ENCODE measurements around the gene ARHGAP26.
"Not testable (repeated sequence)": the region's sequence is repeated elsewhere in the genome, so short reads cannot be mapped to it uniquely, and the experiment has no call there.

The ARHGAP26 gene

DNA sequence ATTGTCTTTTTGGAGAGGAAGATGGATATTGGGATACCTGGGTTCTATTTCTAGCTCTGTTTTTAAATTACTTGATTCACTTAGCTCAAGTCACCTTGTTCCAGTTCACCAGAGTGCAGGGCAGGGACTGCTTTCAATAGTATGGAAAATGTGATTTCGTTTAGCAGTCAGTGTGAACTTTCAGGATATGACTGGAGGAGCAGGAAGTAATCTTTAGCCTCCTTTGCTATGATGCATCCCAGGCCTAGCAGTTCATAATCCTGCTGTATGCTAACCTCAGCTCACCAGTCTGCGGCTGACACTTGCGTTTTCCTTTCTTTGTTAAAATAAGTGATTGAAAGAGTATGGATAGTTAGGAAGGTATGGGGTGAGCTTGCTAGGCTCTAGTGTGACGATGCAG is 169.7 kb downstream of the ARHGAP26 start:
- DNase-seq, result no peak

DNA sequence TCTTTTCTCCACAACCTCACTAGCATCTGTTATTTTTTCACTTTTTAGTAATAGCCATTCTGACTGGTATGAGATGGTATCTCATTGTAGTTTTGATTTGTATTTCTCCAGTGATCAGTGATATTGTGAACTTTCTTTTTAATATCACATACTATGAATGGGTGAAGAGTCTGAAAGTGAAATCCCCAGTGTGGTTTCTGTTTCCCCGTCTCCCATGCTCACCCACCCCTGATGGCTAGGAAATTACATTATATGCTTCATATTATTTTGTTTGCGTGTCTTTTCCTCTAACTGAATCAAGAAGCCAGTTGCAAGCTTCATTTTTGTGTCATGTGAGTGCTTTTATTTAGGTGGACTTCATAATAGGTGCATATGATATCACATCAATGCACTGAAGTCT is 171.1 kb downstream of the ARHGAP26 start:
- no peak for DNase-seq

GRCh38 chr5:142942901-142943300 is 172.7 kb downstream of the ARHGAP26 start:
- DNase-seq, result no peak

GRCh38 chr5:142944140-142944539 is 174.0 kb downstream of the ARHGAP26 start:
- no peak for DNase-seq

DNA sequence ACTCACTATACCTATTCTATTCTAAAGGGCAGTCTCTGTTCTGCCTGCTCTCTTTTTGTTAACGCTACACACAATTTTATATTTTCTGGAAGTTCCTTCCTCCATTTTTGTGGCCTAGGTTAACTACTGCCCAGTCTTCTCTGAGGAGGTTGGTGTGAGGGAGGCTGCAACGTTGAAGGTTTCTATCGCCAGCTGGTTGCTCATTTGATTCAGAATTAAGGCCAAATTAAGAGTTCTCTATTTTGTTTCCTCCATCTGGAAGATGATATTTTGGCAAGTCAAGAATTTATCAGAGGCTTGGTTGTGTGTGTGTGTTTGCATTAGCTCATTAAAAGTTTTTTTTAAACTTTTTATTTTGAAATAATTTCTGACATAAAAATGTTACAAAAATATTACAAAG is 175.1 kb downstream of the ARHGAP26 start:
- no peak for DNase-seq

- DNase-seq, result no peak
Observed at GRCh38 chr5:142945845-142946244, 175.7 kb downstream of the ARHGAP26 start.

DNA sequence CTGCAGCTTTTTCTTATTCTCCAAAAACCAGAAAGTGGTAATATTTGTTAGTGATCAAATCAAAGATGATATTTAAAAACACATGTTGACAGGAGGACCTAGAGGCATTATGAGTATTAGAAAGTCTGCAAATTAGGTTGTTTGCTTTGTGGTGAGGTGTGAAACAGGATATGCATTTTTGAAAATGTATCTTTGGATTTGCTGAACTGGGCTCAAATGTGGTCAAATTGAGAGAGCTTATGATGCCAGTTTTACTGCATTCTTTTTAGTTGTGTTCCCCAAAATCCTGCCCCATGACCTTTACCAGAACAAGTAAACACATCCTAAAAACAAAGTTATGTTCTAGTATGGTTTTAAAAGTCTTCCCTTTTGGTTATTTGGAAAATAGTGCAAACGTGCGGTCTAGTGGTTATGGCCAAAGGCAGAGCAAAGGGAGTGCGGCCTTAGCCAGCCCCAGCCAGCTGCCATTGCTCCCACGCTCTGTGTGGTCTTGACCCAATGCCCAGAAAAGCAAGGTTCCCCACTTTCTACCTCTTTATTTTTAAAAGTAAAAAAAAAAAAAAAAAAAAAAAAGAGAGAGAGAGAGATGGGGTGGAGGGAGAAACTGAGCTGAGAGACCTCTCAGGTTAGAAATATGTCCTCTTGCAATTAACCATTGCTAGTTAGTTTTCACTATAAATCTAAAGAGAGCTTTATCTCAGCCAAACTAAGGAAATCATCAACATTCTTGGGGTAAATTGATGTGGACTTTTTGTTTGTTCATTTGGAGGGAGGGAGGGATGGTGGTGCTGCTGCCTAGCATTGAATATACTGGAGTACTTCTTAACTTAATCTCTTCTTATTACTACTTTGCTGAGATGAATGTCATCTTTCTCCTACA is 176.6 kb downstream of the ARHGAP26 start:
- no peak for DNase-seq

GRCh38 chr5:142947427-142947709 is 177.2 kb downstream of the ARHGAP26 start:
- no peak for DNase-seq

GRCh38 chr5:142952229-142952628 is 182.1 kb downstream of the ARHGAP26 start:
- no peak for DNase-seq

GRCh38 chr5:142952871-142953270 is 182.7 kb downstream of the ARHGAP26 start:
- not testable (repeated sequence) for DNase-seq

GRCh38 chr5:142954455-142954854 is 184.3 kb downstream of the ARHGAP26 start:
- DNase-seq, result no peak

GRCh38 chr5:142955628-142956027 is 185.5 kb downstream of the ARHGAP26 start:
- no peak for DNase-seq

- no peak for DNase-seq
Observed at GRCh38 chr5:142957528-142957927, 187.4 kb downstream of the ARHGAP26 start.

DNA sequence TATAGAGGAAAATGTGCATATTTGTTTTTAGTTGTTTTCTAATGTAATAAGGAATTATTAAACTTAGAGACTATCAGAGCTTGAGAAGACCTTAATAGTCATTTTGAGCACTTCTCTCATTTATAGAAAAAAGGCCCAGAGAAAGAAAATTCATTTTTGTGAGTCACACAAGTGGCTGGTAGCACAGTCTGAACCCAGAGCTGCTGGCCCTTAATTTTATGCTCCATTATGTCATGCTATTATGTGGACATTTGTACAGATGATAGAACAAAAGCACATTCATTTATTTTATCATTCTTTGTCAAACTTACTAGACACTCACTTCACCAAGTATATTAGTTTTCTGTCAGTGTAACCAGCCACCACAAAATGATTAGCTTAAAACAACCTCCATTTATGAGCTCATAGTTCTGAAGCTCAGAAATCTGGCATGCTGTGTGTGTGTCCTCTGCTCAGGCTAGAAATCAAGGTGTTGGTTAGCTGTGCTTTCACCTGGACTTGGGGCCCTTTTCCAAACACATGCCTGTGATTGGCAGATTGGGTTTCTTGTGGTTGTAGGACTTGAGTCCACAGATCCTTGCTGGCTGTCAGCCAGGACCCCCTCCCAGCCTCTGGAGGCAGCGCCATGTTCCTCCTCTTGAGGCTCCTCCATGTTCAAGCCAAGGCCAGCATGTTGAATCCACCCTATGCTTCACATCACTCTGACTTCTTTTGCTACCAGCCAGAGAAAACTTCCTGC is 188.9 kb downstream of the ARHGAP26 start:
- DNase-seq, result no peak

DNA sequence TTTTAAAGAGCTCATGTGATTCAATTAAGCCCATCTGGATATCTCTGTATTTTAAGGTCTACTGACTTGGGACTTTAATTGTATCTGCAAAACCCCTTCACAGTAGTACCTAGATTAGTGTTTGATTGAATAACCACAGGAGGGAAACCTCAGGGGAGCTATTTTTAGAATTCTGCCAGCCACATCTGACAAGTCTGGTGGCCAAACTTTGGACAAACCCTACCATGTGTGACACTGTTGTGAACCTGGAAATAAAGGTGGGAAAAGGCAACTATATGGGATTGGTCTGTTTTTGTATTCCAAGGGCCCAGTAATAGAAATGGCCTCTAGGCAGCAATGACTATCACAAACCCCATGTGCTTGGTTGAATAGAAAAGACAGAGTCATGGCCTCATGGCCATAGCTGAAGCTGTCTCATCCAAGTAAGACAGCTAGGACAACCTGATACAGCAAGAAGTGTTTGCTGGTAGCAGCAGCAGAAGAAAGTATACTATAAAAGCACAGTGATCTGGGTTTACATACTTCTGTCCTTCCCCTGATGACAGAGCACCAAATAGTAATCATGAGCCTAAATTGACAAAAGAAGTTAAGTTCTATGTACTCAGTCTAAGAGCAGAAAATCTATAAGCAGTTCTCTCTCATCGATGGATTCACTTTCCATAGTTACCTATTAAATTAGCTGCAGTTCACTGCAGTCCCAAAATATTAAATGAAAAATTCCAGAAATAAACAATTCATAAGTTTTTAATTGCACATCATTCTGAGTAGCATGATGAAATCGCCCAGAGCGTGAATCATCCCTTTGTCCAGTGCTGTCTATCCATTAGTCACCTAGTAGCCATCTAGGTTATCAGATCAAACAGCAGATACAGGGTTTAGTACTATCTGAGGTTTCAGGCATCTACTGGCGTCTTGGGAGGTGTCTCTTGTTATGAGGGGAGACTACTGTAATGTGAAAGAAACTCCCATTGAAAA is 189.8 kb downstream of the ARHGAP26 start:
- DNase-seq, result no peak

DNA sequence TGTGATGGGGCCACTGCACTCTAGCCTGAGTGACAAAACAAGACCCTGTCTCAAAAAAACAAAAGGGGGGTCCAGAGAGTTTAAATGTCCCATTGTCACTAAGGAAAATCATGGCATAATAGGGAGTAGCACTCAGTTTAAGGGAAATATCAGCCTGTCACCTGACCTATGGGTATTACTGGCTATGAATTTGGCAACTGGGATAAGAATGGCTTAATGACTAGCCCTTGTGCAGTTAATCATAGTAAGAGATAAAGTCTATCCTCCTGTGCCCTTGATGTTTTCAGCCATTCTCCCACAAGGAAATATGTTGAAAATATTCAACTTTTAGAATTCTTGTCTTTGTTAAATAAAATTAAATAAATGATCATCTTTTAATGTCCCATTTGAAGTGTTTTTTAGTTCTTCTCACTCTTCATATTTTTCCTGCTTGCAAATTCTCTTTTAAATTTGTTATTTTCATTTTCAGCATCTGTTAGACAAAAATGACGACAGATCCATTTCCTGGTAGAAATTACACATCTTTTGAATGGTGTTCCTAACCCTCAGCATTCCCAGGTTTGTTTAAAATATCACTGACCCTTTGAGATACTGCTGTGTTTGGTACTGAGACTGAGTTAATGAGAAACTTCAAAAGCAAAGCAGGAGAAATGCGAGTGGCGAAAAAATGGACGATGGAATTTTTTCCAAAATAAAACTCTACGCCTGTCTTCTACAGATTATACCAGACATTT is 191.4 kb downstream of the ARHGAP26 start:
- no peak for DNase-seq

GRCh38 chr5:142962174-142962533 is 192.0 kb downstream of the ARHGAP26 start:
- DNase-seq, result no peak

DNA sequence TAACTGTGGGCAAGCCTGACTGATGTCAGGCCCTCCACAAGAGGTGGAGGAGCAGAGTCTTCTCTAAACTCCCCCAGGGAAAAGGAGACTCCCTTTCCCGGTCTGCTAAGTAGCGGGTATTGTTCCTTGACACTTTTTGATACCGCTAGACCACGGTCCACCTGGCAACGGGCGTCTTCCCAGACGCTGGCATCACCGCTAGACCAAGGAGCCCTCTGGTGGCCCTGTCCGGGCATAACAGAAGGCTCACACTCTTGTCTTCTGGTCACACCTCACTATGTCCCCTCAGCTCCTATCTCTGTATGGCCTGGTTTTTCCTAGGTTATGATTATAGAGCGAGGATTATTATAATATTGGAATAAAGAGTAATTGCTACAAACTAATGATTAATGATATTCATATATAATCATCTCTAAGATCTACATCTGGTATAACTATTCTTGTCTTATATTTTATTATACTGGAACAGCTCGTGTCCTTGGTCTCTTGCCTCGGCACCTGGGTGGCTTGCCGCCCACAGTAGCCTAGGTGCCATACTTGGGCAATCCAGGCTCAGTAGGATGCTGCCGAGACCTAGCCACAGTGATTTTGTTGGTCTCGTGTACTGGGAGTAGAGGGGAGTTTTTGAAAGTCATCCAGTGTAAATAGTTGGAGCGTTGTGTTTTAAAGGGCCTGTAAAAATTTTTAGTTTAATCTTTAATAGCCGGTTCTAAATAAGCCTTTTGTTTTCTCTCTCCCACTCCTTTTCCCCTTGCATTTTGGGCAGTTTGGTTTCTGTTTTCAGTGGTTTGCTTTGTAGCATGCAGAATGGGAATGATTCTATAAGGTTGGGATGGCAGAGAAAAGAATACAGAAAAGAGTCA is 195.3 kb downstream of the ARHGAP26 start:
- peak; percentile 23 to 42 for DNase-seq

- no peak for DNase-seq
Observed at GRCh38 chr5:142966121-142966420, 195.9 kb downstream of the ARHGAP26 start.

- no peak for DNase-seq
Observed at GRCh38 chr5:142969186-142969585, 199.0 kb downstream of the ARHGAP26 start.

DNA sequence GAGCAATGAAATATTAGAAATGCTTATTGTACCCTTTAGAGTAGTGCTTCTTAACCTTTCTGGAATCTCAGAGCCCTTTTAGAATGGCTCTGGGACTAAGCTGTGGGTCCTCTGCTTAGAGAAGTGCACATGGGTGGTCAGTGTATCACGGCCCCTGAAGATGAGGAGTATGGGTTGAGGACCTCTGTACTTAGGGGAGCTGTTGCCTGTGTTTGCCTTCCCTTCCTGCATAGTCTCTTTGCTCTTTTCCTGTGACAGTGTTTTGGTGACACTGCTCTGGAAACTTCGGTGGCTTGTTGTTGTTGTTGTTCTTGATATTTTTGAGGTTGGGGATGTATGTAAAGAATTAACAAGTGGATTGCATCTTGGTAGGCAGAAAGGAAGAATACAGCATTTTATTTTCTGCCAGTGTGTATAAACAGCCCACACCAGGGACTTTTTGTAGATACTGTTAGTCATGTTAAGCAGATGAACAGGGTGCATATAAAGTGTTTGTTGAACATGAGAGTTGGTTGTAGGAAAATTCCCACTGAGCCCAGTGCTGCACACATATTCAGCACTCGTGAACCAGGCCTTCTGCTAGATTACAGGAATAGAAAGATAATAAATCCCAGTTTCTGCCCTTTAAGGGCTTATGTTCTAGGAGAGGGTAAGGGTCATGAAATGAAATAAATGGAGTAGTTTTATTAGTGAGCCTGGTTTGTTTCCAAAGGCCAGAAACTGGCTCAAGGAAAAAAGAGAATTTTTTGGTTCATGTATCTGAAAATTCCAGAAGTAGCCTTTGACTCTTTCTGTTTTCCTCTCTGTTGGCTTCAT is 199.7 kb downstream of the ARHGAP26 start:
- DNase-seq, result no peak
